Activated CD8-positive, alpha-beta memory T cell treated with anti-CD3 and anti-CD28 coated beads, Interleukin-2, amount 50 U/mL, for 1 hour (primary cell): ENCODE measurements around the gene RASSF1.

Experiments used
- DNase-seq: peaks from one replicate; pipeline ENCODE4 v3.0.0-alpha.2; 2020; ENCODE audit errors: extremely low read depth

Gene RASSF1, protein sequence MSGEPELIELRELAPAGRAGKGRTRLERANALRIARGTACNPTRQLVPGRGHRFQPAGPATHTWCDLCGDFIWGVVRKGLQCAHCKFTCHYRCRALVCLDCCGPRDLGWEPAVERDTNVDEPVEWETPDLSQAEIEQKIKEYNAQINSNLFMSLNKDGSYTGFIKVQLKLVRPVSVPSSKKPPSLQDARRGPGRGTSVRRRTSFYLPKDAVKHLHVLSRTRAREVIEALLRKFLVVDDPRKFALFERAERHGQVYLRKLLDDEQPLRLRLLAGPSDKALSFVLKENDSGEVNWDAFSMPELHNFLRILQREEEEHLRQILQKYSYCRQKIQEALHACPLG

DNA sequence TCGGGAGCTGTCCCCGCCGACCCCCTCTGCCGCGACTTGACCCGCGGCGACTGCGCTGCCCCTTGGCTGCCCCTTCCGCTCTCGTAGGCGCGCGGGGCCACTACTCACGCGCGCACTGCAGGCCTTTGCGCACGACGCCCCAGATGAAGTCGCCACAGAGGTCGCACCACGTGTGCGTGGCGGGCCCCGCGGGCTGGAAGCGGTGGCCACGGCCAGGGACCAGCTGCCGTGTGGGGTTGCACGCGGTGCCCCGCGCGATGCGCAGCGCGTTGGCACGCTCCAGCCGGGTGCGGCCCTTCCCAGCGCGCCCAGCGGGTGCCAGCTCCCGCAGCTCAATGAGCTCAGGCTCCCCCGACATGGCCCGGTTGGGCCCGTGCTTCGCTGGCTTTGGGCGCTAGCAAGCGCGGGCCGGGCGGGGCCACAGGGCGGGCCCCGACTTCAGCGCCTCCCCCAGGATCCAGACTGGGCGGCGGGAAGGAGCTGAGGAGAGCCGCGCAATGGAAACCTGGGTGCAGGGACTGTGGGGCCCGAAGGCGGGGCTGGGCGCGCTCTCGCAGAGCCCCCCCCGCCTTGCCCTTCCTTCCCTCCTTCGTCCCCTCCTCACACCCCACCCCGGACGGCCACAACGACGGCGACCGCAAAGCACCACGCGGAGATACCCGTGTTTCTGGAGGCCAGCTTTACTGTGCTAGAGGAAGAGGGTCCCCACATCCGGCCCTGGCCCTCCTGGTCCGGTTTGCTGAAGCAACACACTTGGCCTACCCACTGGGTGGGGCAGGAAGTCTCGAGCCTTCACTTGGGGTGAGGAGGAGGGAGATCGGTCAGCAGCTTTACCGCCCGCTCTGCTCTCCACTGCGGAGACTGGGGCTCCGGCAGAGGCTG is at the start of gene RASSF1:
TSS of gene RASSF1 (minus strand) at position 389 of the 882 bp plus-strand sequence. CDS start at position 358, 31 bp downstream.
- DNase-seq, result no peak

DNA sequence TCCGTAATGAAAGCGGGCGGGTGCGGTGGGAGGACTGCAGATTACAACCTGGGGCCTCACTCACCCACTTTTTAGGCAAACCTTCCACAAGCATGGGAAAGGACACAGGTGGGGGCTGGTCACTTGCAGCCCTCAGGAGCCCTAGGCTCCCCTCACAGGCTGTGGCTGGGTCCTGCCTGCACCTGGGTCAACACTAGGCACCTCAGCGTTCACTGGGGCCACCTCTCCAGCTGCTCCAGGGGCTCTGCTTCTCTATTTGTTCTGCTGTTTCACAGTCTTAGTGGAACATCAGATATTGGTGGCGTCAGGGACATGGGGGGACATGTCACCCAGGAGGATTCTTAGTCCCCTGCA is 48.8 kb upstream of the RASSF1 start:
- no peak for DNase-seq

DNA sequence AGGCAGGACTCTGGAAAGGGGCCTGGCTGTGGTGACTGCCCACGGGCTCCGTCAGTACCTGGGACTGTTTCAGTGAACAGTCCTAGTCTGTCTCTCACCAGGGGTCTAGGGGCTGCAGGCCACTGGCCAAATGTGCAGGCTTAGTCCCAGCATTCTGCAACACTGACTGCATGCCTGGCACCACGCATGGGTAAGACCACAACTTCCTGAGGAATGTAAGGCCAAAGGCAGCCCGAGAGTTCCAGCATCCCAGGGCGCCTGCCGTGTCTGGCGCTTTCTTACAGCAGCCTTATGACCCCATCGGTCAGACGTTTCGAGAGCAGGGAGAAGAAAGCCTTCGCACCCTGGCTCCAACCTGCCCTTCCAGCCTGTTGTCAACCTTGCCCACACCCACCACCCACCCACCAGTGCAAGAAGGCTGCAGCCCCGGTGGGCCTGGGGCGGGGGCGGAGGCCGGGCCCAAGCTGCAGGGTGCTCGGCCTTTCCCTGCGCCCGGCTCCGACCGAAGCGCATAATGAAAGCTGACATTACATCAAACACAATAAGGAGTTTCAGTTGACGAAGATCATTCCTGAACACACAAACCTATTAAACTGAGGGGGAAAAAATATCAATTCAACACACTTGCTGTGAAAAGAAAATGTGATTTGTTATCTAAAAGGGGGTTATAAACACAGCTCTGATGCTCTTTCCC is 48.2 kb upstream of the RASSF1 start:
- no peak for DNase-seq

DNA sequence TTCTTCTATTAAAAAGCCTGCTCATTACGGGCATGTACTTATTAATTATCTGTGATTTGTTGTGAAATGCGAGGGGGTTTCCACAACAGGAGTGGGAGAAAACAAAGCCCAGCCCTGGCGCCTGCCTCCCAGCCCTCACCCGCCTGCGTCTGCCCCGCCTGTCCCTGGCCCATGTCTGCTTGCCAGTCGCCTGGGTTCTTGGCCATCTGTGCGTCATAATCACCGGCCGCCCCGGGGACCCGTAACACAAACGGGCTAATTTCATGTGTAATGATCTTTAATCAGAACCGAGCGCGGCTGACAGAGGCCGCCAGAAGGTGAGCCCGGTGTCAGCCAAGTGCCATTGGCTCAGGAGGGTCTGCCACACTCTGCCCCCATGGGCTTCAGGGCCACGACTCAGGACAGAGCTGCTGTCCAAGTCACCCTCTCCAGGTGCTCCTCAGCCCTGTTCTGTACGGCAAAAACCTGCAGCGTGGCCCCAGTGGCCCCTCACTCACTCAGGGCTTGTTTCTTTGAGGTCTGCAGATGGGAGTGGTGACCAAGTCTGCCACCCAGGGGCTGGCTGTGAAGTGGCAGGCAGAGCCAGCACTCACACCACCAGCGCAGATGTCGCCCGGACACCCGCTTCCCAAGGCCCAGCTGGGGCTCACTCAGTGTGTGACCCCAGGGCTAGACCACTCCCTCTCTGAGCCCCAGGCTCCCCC is 47.5 kb upstream of the RASSF1 start:
- DNase-seq, result no peak

DNA sequence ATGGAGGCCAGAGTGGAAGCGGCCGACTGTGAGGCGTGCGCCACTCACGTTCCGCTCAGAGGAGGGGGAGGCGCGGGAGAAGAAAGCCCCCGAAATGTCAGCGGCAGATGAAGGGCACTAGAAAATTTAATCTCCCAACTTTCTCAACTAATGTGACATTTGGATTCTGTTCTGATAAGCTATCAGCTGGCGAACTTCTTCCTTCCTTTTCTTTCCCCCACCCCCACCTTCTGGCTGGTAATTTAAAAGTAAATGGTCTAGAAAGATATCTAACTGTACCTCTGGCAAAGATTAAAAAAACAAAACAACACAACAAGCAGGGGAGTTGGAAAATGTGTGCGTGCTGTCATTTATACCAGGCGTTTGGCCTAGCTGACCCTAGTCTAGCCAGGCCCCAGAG is 45.1 kb upstream of the RASSF1 start:
- DNase-seq, result no peak

DNA sequence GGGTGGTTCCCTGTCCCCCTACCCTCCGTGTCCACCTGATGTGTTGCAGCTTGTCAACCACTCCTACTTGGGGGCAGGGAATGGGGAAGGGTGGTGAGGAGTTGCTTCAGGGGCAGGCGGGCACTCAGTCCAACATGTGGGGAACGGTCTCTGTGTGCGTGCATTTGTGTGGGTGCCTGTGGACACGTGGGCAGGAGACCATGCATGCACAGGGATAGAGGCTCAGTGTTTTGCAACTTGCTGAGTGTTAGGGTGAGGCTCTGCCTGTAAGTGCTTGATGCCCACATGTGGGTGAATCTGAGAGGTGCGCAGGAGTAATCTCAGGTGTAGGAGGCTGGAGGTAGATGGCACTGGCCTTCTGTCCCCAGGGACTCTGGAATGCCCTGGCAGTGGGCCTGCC is 43.1 kb upstream of the RASSF1 start:
- DNase-seq, result no peak

DNA sequence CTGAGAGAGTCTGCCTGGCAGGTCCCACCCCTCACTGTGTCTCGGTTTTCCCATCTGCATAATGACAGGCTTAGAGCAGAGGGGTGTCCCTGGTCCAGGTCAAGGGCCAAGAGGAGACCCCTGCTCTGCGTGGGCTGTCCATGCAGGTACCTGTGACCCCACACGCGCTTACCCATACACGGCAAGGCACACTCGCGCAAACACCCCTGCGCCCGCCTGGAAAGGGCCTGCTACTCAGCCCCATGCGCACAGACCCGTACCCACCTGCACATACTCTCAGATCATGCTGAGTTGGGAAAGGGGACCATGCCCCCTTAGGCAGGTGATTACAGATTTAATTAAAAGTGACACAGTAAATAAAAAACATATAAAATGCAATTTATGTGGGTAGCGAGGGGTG is 42.1 kb upstream of the RASSF1 start:
- no peak for DNase-seq

DNA sequence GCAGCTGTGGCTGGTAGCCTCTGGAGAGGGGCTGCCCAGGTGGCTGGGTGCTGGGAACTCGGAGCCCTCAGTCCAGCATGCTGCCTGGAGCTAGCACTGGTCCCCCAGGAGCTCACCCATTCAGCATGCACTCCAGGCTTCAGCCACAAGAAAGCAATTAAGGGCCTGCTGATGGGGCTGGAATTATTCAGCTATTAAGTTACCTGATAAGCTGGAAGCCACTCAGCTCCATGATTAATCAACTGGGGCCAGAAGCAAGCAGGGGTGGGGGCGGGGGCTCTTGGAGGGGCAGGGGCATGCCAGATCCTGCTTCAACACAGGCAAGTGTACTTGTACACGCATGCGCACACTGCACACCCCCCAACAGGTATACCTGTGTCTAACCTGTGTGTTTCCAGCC is 40.7 kb upstream of the RASSF1 start:
- DNase-seq, result no peak

DNA sequence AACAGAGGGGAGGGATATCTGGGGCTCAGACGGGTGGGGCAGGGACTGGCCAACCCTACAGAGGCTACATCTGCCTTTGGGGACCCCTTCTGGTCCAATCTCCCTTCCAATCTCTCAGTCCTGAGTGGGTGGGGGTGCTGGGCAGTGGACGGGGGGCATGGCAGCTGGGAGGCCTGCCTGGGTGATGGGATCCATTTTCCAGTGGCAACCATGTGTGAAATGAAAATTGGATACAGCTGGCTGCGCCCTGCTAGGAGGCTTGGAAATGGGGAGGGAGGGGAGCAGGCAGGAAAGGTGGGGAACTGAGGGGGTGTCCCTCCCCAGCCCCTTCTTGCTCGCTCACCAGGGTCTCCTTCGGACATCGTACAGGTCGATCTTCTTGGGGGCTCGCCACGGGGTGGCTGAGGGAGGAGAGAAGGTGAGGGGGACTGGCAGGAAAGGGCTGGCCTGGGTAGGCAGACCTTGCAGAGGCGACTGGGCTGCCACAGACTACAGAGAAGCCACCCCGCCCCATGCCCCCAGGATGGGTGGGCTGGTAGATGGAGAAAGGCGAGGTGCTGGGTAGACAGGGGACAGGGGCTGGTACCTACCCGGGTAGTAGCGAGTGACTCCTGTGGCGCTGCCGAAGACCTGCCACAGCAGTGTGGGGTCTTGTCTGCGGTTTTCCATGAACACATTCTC is 39.9 kb upstream of the RASSF1 start:
- DNase-seq, result no peak

DNA sequence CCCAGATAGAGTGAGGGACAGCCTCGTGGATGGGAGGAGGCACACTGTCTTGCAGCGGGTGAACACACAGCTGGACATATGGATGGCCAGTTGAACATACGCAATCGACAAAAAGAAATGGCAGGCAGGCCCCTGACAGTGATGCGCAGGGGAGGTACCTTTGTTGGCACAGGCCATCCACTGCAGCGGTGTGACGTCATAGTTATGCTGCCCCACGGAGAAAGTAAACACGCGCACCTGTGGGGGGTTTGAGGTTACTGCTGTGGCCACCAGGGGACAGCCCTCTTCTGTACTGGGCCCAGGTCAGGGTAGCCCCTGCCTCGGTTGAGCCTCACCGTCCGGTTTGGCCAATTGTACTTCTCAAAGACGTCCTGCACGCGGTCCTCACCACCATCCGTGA is 38.1 kb upstream of the RASSF1 start:
- DNase-seq, result no peak

DNA sequence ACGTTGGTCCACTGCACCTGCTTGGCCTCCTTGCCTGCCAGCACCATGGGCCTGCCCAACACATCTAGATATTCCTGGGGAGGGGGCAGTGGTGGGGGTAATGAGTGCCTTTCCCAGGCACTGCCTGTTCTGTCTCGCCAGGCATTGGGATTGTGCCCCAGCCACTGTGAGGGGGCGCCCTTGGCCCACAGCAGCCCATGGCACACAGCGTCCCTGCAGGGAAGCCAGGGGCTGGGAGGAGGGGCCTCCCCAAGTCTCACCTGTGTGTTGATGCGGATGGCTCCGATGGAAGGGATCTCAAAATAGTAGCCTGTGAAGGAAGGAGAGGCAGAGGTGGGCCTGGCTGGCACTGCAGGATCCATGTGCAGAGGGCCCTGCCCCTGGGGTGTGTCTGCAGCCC is 37.4 kb upstream of the RASSF1 start:
- no peak for DNase-seq

DNA sequence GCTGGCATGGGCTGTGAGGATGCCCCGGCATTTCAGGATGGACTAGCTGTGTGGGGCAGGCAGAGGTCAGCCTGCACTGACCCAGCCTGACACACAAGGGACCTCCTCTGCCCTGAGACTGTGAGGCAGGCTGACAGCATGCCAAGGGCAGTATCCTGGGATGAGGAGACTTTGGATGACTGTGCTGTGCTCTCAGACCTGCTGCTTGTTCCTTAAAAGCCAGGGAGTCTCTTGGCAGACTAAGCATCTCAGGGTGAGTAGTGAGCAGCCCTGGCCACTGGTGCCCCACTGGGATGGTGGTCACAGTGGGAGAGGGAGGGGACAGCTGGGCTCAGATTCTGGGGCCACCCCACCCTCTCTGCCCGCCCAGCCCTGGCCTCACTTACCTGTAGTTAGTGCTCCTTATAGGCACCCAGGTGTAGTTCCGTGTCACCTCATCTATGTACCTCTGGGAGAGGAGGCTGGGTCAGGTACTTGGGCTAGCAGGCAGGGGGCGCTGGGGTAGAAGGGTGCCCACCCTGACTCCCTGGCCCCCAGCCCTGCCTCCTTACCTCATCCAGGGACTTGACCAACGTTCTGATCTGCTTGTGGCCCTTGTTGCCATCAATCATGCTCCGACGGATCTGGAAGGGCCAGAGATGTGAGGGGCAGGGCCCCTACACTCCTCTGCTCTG is 34.8 kb upstream of the RASSF1 start:
- DNase-seq, result no peak

DNA sequence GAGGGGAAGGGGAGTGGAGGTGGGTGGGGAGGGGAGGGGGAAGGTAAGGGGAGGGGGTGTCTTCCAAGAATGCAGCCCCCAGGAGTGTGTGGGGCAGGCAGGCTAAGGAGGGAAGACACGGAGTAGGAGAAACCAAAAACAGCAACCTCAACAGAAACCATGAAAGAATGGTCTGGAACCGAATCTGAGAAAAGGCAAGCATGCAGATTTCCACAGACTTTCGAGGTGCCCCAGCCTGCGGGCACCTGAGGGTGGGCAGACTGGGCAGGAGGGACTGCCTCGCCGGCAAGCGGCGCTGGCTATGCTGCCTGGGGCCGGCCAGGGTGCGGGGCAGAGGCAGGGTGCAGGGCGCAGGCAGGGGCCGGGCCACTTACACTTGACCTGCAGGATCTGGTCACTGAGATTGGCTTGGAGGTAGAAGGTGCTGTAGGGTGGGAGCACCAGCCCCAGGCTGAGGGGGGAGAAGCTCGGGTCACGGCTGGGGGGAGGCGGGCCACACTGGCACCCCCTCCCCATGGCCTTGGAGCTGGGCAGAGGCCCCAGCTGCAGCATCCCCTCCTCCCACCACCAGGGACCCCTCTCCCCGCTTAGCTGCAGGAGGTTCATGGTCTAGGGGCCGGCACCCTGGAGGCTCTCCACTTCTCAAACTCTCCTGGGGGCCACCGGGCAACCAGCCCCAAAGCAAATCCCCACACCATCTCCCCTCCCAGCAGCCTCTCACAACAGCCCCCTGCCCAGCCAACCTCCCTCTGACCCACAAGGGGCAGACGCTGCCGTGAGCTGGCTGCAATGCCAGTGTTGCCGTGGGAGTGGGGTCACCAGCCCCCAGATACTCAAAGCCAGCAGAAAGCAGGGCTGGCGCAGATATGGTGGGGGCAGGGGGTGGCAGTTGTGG is 34.0 kb upstream of the RASSF1 start:
- DNase-seq, result no peak

DNA sequence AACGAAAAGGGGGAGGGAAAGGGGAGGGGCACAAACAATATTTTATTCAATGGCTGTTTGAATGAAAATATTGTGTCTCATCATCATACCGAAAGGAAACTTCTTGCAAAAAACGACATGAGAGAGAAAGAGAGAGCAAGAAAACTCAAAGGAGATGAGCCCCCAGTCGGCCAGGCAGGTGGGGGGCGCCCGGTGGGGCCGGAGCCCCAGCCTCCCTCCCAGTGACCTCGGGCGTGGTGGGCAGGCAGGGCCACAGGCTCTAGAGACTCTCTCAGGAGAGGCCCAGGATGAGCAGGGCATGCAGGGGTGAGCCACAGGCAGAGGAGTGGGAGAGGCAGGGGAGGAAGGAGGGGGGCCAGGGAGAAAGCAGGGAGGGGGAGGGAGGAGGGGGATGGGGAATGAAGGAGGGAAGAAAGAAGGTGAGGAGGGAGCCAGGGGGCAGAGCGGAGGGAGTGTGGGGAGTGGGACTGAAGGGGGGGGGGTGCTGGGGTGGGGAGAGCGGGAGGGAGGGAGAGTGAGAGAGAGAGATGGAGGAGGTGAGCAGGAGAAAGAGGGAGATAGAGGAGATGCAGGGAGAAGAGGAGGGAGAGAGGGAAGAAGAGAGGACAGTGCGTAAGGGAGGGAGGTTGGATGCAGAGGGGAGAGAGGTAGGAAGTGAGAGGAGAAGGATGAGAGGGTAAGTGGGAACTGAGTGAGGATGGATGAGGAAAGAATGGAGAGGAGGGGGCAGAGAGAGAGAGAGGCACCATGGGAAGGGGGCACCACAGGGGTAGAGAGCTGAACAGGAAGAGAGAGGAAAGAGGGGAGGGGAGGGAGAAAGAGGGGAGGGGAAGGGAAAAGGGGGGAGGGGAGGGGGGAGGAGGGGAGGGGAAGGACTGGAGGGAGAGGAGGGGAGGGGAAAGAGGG is 32.8 kb upstream of the RASSF1 start:
- DNase-seq, result no peak

DNA sequence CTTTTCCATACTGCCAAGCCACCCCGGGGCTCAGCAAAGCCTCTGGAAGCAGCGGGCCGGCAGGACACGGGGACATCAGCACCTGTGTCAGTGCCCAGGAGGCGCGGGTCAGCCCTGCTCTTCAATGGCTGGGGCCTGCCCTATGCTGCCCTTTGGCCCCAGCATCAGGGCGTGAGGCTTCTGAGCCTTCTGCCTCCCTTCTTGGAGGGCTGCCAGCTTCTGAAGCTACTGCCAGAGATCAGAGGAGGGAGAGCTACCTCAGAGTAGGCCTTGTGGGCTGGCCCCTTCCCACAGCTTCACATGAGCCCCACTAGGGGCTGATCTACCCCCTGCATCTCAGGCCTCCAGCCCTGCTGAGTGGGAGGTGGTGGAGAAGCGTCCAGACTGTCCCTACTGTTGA is 31.7 kb upstream of the RASSF1 start:
- no peak for DNase-seq

DNA sequence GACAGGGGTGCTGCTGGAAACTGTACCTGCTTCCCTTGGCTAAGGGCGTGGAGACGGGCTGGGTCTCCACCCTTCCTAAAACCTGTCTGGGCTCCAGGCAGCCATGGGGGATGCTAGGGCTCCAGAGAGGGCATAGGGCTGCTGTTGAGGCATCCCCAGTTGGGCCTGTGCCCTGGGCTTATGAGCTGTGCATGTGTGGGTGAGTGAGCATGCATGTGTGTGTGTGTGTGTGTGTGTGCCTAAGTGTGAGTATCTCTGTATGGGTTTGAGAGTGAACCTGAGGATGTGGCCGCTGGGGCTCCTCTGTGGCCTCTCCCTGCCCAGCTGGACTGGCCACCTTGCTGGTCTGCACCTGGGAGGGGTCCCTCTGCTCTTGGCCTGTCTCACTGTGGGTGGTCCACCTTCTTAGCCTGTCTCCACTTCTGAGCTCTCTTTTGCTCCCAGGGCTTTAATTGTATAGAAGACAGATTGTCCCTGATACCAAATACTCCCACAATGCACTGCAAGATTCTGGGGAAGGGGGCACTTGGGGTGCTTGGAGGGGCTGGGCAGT is 30.6 kb upstream of the RASSF1 start:
- no peak for DNase-seq

DNA sequence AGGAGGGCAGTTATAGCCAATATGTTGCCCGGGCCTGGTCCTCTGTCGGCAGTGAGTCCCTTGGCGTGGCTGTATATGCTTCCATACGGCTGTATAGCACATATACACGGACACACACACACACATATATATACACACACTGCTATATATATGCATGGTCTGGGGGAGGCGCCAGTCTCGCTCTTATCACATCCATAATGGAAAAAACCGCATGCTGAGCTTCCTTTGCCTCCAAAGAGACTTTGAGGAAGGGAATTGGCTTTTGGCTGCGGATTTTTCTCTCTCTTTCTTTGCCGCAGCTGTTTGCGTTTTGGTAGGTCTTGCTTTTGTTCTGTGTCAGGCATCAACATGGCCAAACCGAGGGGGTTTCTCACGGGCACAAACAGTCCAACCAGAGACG is 30.0 kb upstream of the RASSF1 start:
- no peak for DNase-seq

DNA sequence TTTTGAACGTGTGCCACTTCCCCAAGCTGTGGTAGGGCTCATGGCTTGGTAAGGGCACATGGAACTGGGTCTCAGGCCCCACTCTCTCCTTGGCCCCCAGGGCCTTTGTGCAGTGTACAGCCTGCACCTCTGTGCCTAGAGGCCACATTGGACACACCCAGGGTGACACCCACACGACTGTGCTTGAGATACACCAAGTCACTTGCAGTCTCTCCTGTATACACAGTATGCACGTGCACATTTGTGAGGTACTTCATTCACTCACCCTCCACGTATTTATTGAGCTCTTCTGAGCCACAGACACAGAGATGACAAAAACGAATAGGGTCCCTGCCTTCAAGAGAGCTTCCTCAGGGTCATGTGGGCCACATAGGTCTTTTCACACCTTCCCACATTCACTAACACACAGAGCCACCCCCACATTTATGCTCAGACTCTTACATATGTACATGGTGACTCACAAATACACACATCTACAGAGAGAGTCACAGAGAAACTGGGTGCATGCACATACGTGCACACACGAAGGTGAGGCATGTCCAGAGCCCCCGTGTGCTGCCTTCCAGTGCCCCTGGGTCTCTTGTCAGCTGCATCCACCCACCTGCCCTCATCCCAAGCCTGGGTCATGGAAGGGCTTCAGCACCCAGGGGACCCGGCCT is 28.5 kb upstream of the RASSF1 start:
- no peak for DNase-seq
